Measurements from ENCODE around the gene SLC2A14. TPM values are rescaled to one million over a fixed set of nuclear protein-coding genes. Genes with fewer than 3 reads are reported as not detected.
"Not testable (repeated sequence)": the region's sequence is repeated elsewhere in the genome, so short reads cannot be mapped to it uniquely, and the experiment has no call there.

The SLC2A14 gene
- total and polyA plus RNA-seq, 12 donors = 0.22 to 0.95 (median 0.39) TPM; not detected in 9

- H3K9me3 ChIP-seq = no peaks in the 10 kb centered on the region
- WGBS, 2 donors = 53 to 55% methylated on average over 3 of the region's 3 CpGs
- no peaks in the 10 kb centered on the region for H3K36me3 ChIP-seq
- peaks cover 0 to 8% (median 0%) of the 10 kb centered on the region in 9 donors for H3K4me1 ChIP-seq
- intact Hi-C loops (cut with DNase I) = no loop called here
- TF ChIP-seq CTCF (IDR thresholded peaks at IDR 0.05) = no peak
- peaks cover 0 to 50% (median 42%) of the 10 kb centered on the region in 7 donors for H3K27me3 ChIP-seq
- ATAC-seq (no peak), DNase-seq (no peak)
- no peak overlapping the region for H3K4me3 ChIP-seq
- no peak overlapping the region for H3K27ac ChIP-seq
These were observed 2.4 kb downstream of the SLC2A14 start for GRCh38 chr12:7870335-7870734.

- H3K27ac ChIP-seq = no peak overlapping the region
- H3K27me3 ChIP-seq = peaks cover 0 to 47% (median 40%) of the 10 kb centered on the region in 7 donors
- 94 to 98% methylated on average over 4 of the region's 4 CpGs for WGBS, 2 donors
- no peaks in the 10 kb centered on the region for H3K36me3 ChIP-seq
- DNase-seq (no peak), ATAC-seq (no peak)
- peaks cover 0 to 8% (median 0%) of the 10 kb centered on the region in 9 donors for H3K4me1 ChIP-seq
- H3K9me3 ChIP-seq = no peaks in the 10 kb centered on the region
- no peak overlapping the region for H3K4me3 ChIP-seq
- intact Hi-C loops (cut with DNase I) = no loop called here
- no peak for TF ChIP-seq CTCF (IDR thresholded peaks at IDR 0.05)
These were observed 3.6 kb downstream of the SLC2A14 start for GRCh38 chr12:7869137-7869536.

GRCh38 chr12:7868391-7868790 is 4.3 kb downstream of the SLC2A14 start:
- no peak for TF ChIP-seq CTCF (IDR thresholded peaks at IDR 0.05)
- H3K27ac ChIP-seq = no peak overlapping the region
- no peak for DNase-seq
- ATAC-seq = no peak
- H3K9me3 ChIP-seq = no peaks in the 10 kb centered on the region
- H3K36me3 ChIP-seq = no peaks in the 10 kb centered on the region
- WGBS, 2 donors = 72 to 75% methylated on average over 4 of the region's 4 CpGs
- peaks cover 0 to 39% (median 32%) of the 10 kb centered on the region in 7 donors for H3K27me3 ChIP-seq
- intact Hi-C loops (cut with DNase I) = no loop called here
- H3K4me1 ChIP-seq = peaks cover 0 to 8% (median 0%) of the 10 kb centered on the region in 9 donors
- H3K4me3 ChIP-seq = no peak overlapping the region

GRCh38 chr12:7864601-7865150 is 8.0 kb downstream of the SLC2A14 start:
- DNase-seq (no peak), ATAC-seq (no peak)
- H3K4me1 ChIP-seq = peaks cover 0 to 13% (median 3%) of the 10 kb centered on the region in 9 donors
- WGBS, 2 donors = 80 to 86% methylated on average over 12 of the region's 12 CpGs
- peaks cover 0 to 9% (median 2%) of the 10 kb centered on the region in 7 donors for H3K27me3 ChIP-seq
- TF ChIP-seq CTCF (IDR thresholded peaks at IDR 0.05) = no peak
- H3K36me3 ChIP-seq = no peaks in the 10 kb centered on the region
- intact Hi-C loops (cut with DNase I) = loop anchor here in 4 of 10 donors (5.0 kb wide), 2 partner anchors 43 to 128 kb away; no protein-coding TSS in a partner anchor
- H3K9me3 ChIP-seq = no peaks in the 10 kb centered on the region
- no peak overlapping the region for H3K27ac ChIP-seq
- no peak overlapping the region for H3K4me3 ChIP-seq

GRCh38 chr12:7862814-7863348 is 9.8 kb downstream of the SLC2A14 start:
- DNase-seq, H3K4me3 ChIP-seq, H3K36me3 ChIP-seq, H3K9me3 ChIP-seq, ATAC-seq: not testable (repeated sequence)
- intact Hi-C loops (cut with DNase I) = loop anchor here in 4 of 10 donors (5.0 kb wide), 2 partner anchors 44 to 129 kb away; no protein-coding TSS in a partner anchor
- Histone ChIP-seq H3K27ac (peak overlapping the region in 1 of 10 donors; percentile 2), H3K27me3 (peaks cover 0 to 11% (median 7%) of the 10 kb centered on the region in 7 donors), H3K4me1 (peaks cover 0 to 14% (median 3%) of the 10 kb centered on the region in 9 donors)
- 79 to 81% methylated on average over 20 of the region's 20 CpGs for WGBS, 2 donors

GRCh38 chr12:7862301-7862700 is 10.4 kb downstream of the SLC2A14 start:
- Histone ChIP-seq H3K4me1 (peaks cover 0 to 14% (median 3%) of the 10 kb centered on the region in 9 donors), H3K27me3 (peaks cover 0 to 17% (median 11%) of the 10 kb centered on the region in 7 donors)
- H3K36me3 ChIP-seq, DNase-seq, H3K4me3 ChIP-seq, ATAC-seq, H3K9me3 ChIP-seq, H3K27ac ChIP-seq: not testable (repeated sequence)
- 96 to 97% methylated on average over 22 to 24 of the region's 24 CpGs for WGBS, 2 donors
- intact Hi-C loops (cut with DNase I) = loop anchor here in 4 of 10 donors (5.0 kb wide), 2 partner anchors 45 to 130 kb away; no protein-coding TSS in a partner anchor

All from heart right ventricle (tissue), 16 donors.